ENCODE data around the gene OARD1.
A peak's percentile ranks its signal among the peaks of the same experiment; 100 is the strongest.
"Not testable (repeated sequence)": the region's sequence is repeated elsewhere in the genome, so short reads cannot be mapped to it uniquely, and the experiment has no call there.

The OARD1 gene, protein sequence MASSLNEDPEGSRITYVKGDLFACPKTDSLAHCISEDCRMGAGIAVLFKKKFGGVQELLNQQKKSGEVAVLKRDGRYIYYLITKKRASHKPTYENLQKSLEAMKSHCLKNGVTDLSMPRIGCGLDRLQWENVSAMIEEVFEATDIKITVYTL
- 36.0 to 40.7 reads per million in 2 donors for total RNA-seq

DNA sequence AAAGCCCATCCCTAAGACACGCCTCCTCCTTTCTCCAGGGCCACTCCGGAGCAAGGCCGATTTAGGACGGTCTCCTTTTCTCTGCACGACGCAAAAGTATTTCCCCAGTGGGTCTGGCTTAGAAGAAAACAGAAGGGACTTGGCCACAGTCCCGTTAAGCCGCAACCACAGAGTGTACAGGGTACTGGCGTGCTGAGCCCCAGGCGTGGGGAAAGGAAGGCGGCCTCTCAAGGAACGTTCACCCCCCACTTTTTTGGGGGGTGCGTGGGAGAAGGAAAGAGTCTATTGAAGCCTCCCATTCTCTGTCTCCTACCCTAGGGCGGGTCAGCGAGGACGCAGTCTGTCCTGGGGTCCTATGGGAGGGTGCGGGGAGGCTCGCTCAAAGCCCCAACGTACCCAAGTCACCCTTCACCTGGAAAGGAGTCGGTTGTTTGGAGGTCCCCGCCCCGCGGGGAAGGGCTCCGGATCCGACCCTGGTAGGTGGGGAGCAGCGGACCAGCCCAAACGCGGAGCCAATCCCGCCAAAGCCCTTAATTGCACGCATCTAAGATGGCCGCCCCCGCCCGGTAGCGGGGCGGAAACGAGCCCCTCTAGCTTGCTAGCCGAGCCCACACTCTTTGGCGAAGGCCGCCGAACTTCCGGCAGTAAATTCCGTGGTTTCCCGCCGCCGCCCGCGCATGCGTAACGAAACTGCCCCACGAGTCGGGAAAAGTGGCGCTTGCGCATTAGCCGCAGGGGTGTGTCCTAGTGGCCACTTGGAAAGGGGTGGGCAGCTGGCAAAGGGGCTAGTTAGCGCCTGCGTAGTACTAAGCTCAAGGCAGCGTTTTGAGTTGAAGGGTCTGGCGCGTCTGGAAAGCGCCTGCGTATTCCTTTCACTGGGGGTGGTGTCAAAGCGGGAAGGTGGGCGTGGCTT lies at the start of gene OARD1:
OARD1 (minus strand) TSS at position 434 of the 913 bp plus-strand sequence. CDS start 722 bp downstream, outside the sequence.
- DNase-seq = peak; percentile 99

DNA sequence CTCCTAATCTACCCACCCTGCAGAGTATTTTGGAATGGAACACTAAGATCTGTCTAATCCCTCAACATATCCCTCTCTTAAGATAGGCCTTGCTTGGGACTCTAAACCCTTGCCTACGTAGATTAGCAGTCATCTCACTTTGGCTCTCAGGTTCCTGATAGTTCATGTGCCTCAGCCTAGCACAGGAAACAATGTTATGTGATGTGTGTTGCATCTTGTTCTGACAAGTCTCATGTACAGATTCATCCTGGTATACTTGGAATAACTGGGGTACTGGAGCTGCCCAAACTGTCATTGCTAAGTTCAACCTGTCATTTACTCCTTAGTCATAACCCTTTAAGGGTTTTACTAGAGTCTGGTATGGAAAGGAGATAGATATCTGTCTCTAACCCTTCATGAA lies 47.9 kb upstream of the OARD1 start:
- DNase-seq = no peak

DNA sequence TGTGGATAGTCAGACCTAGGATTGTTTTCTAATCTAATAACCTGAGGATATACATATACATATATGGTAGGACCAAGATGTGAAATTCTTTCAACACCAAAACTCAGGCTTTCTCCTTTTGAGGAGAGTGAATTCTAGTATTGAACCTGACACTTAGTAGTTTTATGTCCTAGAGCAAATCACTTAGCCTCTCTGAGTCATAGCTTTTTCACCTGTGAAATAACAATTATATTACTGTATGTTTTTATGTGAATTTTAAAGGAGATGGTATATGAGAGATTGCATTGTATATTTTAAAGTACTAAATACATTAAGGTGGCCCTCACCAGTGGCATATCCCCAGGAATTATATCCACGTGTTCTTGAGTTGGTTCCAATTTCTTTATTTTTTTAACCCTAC lies 47.4 kb upstream of the OARD1 start:
- no peak for DNase-seq

GRCh38 chr6:41115027-41115426 lies 42.9 kb upstream of the OARD1 start:
- not testable (repeated sequence) for DNase-seq

GRCh38 chr6:41111017-41111416 lies 38.9 kb upstream of the OARD1 start:
- no peak for DNase-seq

- DNase-seq = no peak
These were observed 31.7 kb upstream of the OARD1 start for GRCh38 chr6:41103847-41104246.

GRCh38 chr6:41100871-41101287 lies 28.7 kb upstream of the OARD1 start:
- no peak for DNase-seq

GRCh38 chr6:41098366-41098765 lies 26.2 kb upstream of the OARD1 start:
- DNase-seq = no peak

DNA sequence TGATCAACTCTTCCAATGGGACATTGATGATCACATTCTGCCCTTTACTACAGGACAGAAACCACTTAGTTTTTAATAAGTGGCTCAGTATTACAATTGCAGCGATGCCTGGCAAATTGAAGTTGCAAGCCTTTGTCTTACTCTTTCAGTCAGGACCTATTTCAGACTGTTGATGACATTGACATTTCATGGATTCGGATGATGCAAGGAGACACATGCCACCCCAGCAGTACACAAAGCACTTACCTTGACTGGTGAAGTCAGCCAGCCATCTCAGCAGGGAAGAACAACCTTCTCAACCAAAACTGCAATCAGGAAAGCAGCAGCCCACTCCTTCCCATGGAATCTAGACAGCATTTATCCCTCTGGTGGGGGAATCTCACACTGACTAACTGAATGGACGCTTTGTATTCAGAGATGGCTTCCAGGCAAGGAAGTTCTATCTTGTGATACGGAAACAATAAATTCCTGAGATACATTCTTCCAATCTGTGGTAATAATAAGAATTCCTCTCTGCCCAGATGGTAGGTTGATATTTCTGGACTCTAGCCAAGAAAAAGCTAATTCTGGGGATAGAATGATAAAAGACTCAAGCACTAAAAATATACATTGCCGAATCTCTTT lies 25.4 kb upstream of the OARD1 start:
- no peak for DNase-seq

- no peak for DNase-seq
These were observed 21.6 kb upstream of the OARD1 start for GRCh38 chr6:41093729-41094128.

GRCh38 chr6:41092421-41093140 lies 20.4 kb upstream of the OARD1 start:
- DNase-seq = no peak

- no peak for DNase-seq
These were observed 18.9 kb upstream of the OARD1 start for GRCh38 chr6:41090841-41091761.

DNA sequence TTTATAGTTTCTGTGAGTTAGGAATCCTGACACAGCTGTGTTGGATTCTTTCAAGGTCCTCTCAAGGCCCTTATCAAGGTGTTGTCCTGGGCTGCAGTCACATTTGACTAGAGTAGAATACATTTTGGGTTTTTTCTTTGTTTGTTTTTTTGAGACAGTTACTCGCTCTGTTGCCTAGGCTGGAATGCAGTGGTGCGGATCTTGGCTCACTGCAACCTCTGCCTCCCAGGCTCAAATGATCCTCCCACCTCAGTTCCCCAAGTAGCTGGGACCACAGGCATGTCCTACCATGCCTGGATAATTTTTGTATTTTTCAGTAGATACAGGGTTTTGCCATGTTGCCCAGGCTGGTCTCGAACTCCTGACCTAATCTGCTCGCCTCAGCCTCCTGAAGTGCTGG lies 16.3 kb upstream of the OARD1 start:
- DNase-seq = no peak

DNA sequence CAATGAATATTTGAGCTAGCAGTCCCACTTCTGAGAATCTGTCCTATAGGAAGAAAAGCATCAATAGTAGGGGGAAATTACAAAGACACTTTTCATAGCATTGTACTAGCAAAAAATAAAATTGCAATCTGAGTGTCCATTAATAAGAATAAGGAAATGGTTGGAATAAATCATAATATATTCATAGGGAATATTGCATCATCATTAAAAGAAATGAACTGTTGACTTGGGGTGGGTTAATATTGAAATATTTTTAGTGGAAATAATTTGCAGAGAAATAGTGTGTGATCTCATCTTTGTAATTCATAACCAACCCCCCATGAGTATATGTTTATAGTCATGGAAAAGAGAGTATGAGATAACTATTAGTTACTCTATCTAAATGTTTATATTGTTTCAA lies 13.0 kb upstream of the OARD1 start:
- DNase-seq = no peak

GRCh38 chr6:41083072-41083471 lies 10.9 kb upstream of the OARD1 start:
- DNase-seq = no peak

DNA sequence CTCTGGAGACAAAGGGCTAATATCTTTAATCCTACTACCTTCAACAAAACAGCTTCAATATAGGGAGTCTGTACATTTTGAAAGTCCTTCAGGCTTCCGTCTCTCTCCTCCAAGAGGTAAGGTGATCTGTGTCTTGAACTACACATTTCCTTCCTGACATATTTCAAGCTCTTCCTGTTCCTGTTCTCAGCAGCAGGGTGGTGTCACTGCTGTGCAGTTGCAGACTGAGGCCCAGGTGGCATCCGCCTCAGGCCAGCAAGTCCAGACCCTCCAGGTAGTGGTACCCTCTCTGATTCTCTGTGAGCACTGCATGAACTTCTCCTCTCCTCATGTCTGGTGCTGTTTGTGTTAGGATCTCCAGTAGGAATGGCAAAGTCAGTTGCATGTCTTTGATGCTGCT lies 8.5 kb upstream of the OARD1 start:
- peak; percentile 8 for DNase-seq

DNA sequence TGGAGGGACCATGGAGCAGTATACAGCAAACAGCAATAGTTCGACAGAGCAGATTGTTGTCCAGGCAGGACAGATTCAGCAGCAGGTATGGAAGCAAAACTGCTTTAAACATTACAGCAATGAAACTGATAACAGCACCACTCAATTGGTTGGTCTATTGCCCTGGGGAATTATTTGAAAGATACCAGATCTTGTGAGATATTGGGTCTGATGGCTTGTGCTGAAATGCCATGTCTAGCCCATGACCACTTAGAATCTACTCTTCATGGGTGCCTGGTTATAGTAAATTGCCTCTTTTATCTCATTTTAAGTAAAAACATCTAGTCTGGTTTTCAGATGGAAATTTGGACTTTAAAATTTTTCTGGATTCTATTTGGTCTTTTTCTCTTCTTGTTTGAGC lies 6.9 kb upstream of the OARD1 start:
- no peak for DNase-seq

GRCh38 chr6:41078101-41078500 lies 5.9 kb upstream of the OARD1 start:
- DNase-seq = no peak

DNA sequence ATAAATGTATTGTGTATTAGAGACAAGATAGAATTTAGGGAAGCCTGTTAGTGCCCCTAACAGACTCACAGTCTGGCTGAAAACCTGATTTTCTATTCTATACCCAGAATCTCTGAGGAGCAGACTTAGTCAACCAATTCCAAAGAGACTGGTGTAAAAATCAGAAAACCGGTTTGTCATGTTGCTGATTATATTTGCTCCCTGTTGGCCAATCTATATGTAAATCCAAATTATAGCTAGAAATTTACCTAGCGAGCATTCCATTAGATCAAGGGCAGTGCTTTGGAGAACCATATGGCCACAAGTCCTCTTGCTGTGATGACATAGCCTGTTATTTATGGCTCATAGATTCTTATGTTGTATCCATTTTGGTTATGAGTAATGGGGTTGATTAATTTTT lies 5.4 kb upstream of the OARD1 start:
- no peak for DNase-seq

- DNase-seq = no peak
These were observed 3.8 kb upstream of the OARD1 start for GRCh38 chr6:41075651-41076626.

All from T-helper 9 cell (primary cell).